NCI-H345 treated with DMSO at 0.1 percent for 48 hours (cell line): Measurements from ENCODE around the gene UBR1.

Experiments
- DNase-seq: peaks from one replicate; lab custom pipeline; 2025; ENCODE audit not compliant: unreplicated experiment; lab: John Stamatoyannopoulos, UW

The UBR1 gene

DNA sequence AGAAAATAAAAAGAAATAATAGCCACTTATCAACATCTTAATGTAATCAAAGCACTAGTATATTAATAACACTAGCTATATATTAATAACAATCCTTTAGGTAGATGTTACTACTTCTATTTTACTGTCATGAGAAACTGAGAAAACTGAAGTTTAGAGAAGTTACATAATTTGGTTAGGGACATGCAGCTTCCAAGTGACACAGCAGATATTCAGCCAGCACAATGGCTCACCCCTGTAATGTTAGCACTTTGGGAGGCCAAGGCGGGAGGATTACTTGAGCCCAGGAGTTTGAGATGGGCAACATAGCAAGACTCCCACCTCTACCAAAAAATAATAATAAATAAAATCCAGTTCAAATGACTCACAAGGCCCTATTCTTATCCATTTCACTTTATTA is 1.9 kb upstream of the UBR1 start:
- no peak for DNase-seq

DNA sequence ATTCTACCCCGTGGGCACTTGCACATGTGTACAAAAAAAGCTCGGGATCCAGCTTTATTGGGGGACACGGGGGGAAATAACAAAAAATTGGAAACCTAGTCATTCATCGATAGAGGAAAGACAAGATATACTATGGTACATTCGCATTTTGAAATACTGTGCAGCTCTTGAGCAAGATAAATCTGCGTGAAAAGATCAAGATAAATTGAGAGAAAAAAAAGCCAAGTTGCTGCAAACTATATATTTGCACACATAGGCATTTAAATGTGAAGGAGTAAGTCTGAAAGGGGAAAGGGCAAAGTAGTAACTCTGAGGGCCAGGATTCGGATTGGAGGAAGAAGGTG is 620 bp upstream of the UBR1 start:
- DNase-seq, result no peak

DNA sequence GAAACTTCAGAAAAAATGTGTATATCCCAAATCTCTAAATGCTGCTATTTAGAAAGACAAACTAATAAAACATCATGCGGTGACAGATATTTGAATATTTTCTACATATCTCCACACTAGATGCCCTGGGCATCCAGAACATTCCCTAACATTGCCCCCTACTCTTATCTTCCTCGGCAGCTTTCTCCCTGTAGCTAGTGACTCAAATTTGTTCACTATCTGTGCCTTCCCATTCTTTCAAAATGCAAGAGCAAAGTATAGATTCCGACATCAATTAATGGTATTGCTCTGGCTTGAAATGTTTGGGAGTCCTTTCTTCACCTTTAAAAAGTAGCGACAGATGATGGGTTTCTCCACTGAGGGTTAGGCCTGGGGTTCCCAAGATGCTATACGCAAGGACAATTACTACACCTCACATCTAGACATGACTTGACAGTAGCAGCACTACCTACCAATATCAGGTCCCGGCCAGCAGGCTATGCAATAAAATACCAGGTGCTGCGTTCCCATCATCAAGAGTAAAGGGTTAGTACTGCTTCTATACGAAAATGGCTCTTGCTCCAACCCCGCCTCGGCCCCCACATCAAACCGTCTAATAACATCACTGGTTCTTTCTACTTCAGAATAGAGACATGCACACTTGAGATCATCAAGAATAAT is 631 bp downstream of the UBR1 start:
- no peak for DNase-seq

DNA sequence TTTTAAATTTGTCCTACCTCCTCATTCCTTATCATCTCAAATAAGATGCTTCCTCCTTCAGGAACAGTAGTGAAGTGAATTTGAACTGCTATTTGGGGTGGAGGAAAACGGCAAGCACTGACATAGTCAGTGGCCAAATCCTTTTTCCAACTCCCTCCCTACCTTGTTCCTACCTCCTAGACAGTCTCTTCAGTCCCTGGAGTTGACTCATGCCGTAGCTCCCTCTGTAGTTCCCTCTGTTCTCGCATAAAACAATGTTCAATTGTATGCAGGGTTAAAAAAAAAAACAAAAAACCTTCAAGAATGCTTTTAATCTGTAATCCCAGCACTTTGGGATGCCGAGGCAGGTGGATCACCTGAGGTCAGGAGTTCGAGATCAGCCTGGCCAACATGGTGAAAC is 1.4 kb downstream of the UBR1 start:
- DNase-seq, result no peak

DNA sequence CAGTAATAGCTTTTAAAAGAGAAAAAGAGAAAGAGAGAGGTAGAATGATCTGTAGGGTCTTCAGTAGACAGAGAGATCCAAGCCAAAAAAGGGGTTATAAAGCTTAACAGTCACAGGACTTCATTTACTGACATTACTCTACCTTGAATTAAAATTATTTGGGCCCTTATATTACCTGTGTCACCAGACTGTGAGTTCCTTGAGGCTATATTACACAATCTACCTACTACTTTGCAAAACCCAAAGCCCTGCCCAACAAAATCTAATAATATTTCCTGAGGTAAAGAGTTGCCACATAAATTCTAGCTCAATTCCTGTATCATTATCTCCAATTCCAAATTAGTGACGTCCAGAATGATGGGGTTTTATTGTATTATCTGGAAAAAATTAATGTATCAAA is 1.9 kb downstream of the UBR1 start:
- DNase-seq, result no peak

DNA sequence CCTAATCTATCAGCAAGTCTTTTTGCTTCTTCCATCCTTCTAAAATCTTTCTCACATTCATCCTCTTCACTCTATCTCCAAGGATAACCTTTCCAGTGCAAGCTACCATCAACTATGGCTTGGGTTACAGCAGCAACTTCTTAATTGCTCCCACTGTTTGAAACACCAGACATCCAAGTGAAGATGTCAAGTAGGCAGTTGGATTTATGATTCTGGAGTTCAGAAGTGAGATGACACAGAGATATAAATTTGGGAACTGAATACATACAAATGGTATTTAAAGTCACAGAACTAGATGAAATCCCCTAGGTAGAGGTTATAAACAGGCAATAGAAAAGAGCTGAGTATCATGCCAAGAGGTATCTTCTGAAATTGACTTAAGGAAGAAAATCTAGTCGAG is 3.7 kb downstream of the UBR1 start:
- DNase-seq, result no peak

DNA sequence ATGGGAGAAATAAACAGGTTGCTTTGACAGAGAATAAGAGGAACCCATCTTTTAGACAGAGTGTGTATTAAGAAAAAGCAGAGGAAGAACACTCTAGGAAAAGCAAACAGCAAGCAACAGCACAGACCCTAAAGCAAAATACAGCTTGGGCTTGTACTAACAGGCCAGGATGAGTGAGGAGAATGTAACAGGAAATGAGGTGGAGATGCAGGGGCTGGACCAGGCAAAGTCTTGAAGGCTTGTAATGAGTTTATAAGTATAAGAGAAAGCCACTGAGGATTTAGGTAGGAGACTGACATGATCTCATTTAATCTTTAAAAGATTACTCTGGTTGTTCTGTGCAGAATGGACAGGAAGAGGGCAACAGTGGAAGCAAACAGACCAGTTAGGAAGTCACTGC is 4.9 kb downstream of the UBR1 start:
- no peak for DNase-seq

DNA sequence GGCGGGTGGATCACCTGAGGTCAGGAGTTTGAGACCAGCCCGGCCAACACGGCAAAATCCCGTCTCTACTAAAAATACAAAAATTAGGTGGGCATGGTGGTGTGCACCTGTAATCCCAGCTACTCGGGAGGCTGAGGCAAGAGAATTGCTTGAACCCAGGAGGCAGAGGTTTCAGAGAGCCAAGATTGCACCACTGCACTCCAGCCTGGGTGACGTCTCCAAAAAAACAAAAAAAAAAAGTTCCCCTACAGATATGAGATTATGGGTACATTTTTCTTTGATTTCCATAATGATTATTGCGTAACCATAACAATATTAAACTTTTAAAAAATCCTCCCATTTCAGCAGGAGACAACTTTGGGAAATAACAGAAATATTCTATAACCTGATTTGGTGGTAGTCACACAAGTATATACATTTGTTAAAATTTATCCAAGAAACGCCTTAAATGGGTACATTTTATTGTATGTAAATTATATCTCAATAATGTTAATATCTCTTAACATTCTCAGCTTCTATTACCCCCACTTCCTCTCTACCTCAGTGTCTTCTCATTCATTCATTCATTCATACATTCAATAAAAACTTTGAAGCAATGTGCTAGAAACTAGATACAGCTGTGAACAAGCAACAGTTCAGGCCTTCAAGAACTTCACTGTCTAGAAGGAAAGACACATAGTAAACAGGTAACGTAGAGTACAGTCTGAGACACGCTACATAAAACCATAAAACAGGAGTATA is 6.6 kb downstream of the UBR1 start:
- no peak for DNase-seq

DNA sequence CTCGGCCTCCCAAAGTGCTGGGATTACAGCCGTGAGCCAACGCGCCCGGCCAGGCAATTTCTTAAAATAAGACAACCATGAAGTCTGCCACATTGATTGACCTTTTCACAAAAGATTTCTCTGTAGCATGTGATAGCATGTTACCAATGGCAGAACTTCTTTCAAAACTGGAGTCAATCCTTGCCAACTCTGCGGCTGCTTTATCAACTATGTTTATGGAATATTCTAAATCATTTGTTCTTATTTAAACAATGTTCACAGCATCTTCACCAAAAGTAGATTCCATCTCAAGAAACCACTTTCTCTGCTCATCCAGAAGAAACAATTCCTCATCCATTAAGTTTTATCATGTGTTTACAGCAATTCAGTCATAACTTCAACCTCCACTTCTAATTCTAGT is 9.4 kb downstream of the UBR1 start:
- no peak for DNase-seq

DNA sequence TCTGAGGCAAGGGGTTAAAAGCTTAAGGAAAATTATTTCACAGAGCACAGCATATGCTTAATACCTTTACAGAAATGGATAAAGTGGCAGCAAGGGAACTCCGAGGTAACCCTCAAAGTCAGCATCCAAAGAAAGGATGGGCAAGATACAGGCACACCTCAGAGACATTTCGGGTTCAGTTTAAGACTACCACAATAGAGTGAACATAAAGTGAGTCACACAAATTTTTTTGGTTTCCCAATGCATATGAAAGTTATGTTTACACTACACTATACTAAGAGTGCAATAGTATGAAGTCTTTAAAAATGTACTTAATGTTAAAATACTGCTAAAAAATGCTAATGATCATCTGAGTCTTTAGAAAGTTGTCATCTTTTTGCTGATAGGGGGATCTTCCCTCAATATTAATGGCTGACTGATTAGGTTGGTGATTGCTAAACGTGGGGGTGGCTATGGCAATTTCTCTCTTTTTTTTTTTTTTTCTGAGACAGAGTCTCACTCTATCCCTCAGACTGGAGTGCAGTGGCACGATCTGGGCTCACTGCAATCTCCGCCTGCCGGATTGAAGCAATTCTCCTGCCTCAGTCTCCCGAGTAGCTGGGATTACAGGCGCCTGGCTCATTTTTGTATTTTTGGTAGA is 10.0 kb downstream of the UBR1 start:
- no peak for DNase-seq

DNA sequence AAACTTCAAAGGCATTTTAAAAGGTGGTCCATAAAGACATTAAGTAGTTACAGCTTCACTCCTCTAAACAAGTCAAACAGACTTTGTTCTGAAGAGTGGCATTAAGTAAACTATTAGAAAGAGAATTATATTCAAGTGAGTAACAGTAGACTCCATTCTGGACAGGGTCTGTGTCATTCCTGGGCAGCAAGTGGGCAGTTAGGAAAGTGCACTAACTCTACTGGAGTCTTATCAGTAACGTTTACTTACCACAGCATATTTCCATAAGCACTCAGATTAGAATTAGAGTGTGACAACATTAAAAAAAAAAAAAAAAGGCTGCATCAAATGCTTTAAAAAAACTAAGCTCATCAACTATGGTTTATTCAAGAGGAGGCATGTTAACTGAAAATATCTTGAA is 10.6 kb downstream of the UBR1 start:
- no peak for DNase-seq

DNA sequence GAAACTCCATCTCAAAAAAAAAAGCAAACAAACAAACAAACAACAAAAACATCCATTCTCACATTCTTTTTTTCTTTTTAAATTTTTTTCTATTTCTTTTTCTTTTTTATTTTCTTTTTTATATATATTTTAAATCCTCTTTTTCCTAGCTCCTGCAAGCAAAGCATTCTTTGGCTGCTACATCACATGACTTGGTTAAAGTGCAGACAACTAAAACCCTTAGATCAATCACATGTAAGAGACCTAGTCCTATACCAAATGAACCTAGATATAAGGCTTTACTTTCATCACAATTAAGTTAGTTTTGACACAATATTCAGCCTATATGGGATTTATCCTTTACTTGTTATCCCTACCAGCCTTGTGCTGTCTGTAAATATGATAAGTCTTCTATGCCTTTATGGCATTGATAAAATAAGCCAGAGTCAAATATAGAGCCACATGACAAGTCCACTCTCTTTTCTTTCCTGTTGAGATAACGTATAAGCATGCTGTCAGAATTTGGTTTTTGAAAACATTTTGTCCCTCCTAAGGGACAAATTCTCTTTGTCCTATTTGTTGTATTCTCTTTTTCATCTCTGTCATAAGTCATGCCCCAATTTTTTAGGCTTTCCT is 11.3 kb downstream of the UBR1 start:
- DNase-seq, result no peak

DNA sequence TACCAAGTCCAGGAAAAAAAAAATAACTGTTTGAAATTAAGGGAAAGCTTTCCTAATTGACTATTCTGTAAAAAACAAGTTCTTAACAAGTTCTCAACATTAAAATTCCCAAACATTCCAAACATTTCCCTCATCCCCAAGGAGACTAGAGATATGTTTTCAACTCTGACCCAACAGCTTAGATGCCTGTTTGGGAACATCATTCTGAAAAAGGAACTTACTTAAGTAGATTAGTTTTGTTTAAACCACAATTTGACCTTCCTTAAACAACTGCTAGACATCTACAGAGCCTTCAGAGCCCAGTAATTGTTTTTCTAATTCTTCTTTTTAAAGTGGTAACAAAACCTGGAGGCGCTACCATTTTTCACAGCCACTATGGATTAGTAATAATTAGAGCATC is 12.8 kb downstream of the UBR1 start:
- DNase-seq, result no peak

DNA sequence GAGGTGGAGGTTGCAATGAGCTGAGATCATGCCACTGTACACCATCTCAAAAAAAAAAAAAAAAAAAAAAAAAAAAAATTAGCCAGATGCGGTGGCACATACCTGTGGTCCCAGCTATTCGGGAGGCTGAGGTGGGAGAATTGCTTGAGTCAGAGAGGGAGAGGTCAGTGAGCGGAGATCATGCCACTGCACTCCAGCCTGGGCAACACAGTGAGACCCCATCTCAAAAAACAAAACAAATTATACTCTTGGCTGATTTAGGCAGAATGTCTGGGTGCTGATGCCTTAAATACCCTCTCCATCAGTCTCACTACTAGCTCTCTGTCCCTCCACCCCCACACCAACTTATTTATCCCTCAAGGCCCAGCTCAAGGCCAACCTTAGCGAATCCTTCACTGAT is 14.0 kb downstream of the UBR1 start:
- no peak for DNase-seq

DNA sequence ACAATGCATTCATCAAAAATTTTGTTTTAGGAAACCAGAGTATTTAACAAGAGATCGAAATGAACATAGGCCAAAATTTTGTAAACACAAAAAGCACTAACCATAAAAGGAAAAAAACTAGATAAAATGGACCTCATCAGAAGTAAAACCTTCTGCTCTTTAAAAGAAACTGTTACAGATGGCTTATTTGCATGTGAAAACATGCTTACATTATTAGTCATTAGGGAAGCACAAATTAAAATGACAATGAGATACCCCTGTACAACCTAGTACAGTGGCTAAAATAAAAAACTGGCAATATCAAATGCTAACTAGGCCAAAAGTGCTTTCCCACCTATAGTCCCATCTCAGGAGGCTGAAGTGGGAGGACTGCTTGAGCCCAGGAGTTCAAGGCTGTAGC is 19.3 kb downstream of the UBR1 start:
- no peak for DNase-seq

DNA sequence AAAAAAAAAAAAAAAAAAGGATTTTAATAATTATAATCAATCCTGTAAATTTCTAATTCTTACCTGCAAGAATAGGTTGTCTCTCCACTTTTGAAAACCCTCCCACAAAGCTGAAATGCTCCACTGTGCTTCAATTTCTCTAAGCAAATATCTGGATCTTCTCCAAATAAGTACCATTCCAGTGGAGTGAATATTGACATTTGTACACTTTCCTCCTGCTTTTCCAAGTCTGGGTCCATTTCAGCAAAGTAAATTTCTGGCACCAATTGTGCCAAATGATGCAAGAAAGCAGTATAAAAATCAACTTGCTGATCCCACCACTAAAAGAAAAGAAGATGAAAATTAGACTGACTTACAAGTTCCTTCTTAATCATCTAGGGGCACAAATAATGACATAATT is 19.9 kb downstream of the UBR1 start:
- no peak for DNase-seq

DNA sequence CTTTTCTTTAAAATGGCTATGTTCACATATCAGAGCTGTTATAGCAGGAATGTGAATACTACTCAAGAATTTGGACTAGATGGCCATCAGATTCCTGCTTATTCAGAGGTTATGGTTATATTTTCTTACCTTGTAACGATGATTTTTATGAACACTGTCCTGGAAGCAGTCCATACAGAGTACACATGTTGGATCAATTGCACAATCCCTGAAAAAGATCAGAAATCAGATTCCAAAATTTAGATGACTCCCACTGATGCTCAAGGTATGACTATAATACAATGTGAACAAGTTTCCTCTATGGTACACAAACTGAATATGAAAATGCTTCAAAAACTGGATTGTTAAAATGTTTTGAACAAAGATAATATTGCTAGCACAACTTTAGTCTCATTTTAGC is 23.3 kb downstream of the UBR1 start:
- no peak for DNase-seq

DNA sequence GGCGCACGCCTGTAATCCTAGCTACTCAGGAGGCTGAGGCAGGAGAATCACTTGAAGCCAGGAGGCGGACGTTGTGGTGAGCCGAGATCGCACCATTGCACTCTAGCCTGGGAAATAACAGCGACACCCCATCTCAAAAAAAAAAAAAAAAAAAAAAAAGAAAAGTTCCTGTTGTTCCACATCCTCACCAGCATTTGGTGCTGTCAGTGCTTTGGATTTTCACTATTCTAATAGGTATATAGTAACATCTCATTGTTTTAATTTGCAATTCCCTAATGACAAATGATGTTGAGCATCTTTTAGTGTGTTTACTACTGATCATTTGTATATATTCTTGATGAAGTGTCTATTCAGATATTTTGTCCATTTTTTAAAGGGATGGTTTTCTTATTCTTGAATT is 24.6 kb downstream of the UBR1 start:
- no peak for DNase-seq

DNA sequence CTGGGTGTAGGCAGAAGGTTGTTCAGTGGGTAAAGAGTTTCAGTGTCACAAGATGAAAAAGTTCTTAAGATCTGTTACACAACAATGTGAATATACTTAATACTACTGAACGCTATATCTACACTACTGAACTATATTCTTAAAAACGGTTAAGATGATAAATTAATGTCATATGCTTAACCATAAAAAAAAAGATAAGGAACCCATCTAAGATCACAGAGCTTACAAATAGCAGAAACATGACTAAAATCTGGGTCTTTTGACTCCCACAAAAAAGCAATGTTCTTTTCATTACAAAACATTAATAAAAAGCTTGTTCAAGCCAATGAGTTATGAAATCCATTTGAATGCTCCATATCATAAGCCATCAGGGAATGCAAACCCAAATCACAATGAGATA is 34.4 kb downstream of the UBR1 start:
- no peak for DNase-seq

DNA sequence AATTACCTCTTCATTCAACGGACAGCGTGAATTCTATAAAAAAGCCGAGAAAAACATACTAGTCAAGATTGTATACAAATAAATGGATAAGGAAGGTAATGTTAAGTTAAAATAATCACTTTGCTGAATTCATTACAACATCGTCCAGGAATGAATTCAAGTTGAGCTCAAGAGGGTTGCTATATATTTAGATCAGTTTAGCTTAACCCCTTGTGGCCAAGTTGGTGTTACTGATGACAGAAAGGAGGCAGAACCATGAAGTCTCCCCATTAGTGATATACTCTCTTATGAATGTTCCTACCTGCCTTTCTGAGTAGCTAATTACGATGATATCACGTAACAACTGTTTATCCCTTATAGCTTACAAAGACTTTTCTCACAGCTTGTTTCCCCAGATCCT is 34.9 kb downstream of the UBR1 start:
- no peak for DNase-seq

DNA sequence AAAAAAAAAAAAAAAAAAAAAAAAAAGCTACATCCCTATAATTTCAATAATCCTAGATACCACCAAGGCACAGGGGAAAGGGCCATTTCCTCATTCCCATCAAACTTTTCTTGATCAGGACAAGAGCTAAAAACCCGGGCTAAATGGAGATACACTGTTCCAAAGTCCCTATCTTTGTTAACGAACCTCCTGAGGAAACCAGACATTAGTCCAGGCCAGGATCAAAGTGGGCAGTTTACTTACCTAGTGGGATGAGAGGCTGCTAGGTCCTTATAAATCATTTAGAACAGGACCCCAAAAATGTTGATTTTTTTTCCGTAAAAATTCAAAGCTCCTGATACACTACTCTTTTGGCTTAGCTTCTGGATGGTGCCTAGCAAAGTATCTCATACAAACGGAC is 35.6 kb downstream of the UBR1 start:
- no peak for DNase-seq

DNA sequence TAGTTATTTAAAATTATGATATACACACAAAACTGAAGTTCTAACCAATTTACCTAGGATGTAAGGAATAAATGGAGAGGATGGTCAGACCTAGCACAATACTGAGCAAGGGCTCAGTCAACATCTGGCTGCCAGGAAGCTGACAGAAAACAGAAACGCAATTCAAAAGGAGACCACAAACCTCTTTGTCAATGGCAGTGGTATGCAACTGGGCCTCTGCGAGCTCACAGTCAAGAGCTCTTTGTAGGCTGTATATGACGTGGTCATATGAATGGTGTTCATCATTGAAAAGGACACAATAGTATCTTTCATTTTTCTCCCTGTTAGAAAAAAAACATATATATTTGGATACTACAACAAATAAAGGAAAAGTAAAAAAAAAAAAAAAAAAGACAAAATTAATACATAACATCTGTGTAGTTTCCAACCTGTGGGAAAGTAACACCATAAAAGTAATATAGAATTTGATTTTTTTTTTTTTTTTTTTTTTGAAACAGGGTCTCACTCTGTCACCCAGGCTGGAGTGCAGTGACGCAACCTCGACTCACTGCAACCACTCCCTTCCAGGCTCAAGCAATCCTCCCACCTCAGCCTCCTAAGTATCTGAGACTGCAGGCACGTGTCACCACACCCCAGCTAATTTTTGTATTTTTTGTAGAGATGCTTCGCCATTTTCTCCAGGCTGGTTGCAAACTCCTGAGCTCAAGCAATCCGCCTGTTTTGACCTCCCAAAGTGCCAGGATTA is 37.9 kb downstream of the UBR1 start:
- no peak for DNase-seq
